ENCODE measurements around the gene IQUB.

- TF ChIP-seq CTCF (IDR thresholded peaks at IDR 0.05) (no peak), ZFX (IDR thresholded peaks at IDR 0.05; ENCODE audit: borderline replicate concordance) (no peak)
Observed at GRCh38 chr7:123460616-123461015, 73.8 kb downstream of the IQUB start.

Measured in 22Rv1 (cell line).